K562 (cell line): ENCODE measurements around the gene COP1. TPM values are rescaled to one million over a fixed set of nuclear protein-coding genes. Genes with fewer than 3 reads are reported as not detected.

ENCODE experiments used
- BMI1 ChIP-seq: fragments of 150-350 bp; IDR thresholded peaks from 2 replicates; pipeline ENCODE4 v1.6.1; 2014; ENCODE audit warnings: low read length
- CREBBP ChIP-seq: IDR thresholded peaks from one replicate; pipeline ENCODE4 v1.6.1; 2012; ENCODE audit warnings: low read depth, mild to moderate bottlenecking, control low read depth, inconsistent platforms, low read length
- E2F3 ChIP-seq: fragments of 250-450 bp; sonication (Bioruptor Pico); IDR thresholded peaks from 2 replicates; pipeline ENCODE4 v1.4.0; 2020; ENCODE audit warnings: mild to moderate bottlenecking
- FOSL1 ChIP-seq: fragments of 200-800 bp; sonication (Bioruptor generic); conservative IDR thresholded peaks from 2 replicates; pipeline ENCODE4 v1.6.1; 2016; ENCODE audit warnings: missing genetic modification characterization, missing compliant biosample characterization
- GTF2A2 ChIP-seq: IDR thresholded peaks from 2 replicates; pipeline ENCODE4 v1.6.1; 2016; ENCODE audit warnings: mild to moderate bottlenecking, missing genetic modification characterization, missing compliant biosample characterization
- HBP1 ChIP-seq: fragments of 450-650 bp; formaldehyde crosslinking; IDR thresholded peaks from 2 replicates; pipeline ENCODE4 v1.4.0; 2022; ENCODE audit warnings: missing genetic modification characterization
- ILK ChIP-seq: fragments of 450-650 bp; IDR thresholded peaks from 2 replicates; pipeline ENCODE4 v1.6.1; 2016; ENCODE audit warnings: missing genetic modification characterization, low read depth, mild to moderate bottlenecking, missing compliant biosample characterization, moderate library complexity, borderline replicate concordance
- MAZ ChIP-seq, 2 experiments: fragments of 450-650 bp in 1 of 2; sonication (generic) in 1 of 2; formaldehyde crosslinking; IDR thresholded peaks in 1 of 2; conservative IDR thresholded peaks in 1 of 2; 2 replicates each; pipeline versions ENCODE4 v1.4.0 to v1.5.0; 2020; ENCODE audit warnings: mild to moderate bottlenecking in 1 of 2, missing genetic modification reagents in 1 of 2
- PTRF ChIP-seq: fragments of 450-650 bp; IDR thresholded peaks from 2 replicates; pipeline ENCODE4 v1.6.1; 2016; ENCODE audit warnings: mild to moderate bottlenecking, missing genetic modification characterization, missing compliant biosample characterization
- RUNX1 ChIP-seq: sonication (generic); IDR thresholded peaks from 2 replicates; pipeline ENCODE4 v1.6.1; 2016; ENCODE audit warnings: antibody characterized with exemption, low read depth
- SNIP1 ChIP-seq: fragments of 450-650 bp; IDR thresholded peaks from 2 replicates; pipeline ENCODE4 v1.7.1; 2017; ENCODE audit warnings: low read depth, mild to moderate bottlenecking
- SPI1 ChIP-seq: IDR thresholded peaks from 2 replicates; pipeline ENCODE4 v1.6.1; 2011; ENCODE audit warnings: low read depth, low read length, control low read depth, borderline replicate concordance
- THRB ChIP-seq: fragments of 450-650 bp; formaldehyde crosslinking; conservative IDR thresholded peaks from 2 replicates; pipeline ENCODE4 v1.4.0; 2022; ENCODE audit warnings: mild to moderate bottlenecking, missing genetic modification characterization
- ZKSCAN8 ChIP-seq: fragments of 200-800 bp; sonication (Bioruptor generic); IDR thresholded peaks from 2 replicates; pipeline ENCODE4 v1.6.1; 2016; ENCODE audit warnings: missing genetic modification characterization, missing compliant biosample characterization
- ZNF175 ChIP-seq: fragments of 200-800 bp; sonication (Bioruptor generic); IDR thresholded peaks from 2 replicates; pipeline ENCODE4 v1.6.1; 2016; ENCODE audit warnings: low read depth, mild to moderate bottlenecking, missing genetic modification characterization, missing compliant biosample characterization
- ZNF263 ChIP-seq: sonication (generic); formaldehyde crosslinking; IDR thresholded peaks from 2 replicates; pipeline ENCODE4 v1.8.0; 2022; ENCODE audit warnings: mild to moderate bottlenecking, missing genetic modification reagents, borderline replicate concordance
- ZNF395 ChIP-seq: fragments of 200-800 bp; sonication (Bioruptor generic); IDR thresholded peaks from 2 replicates; pipeline ENCODE4 v1.6.1; 2017; ENCODE audit warnings: missing genetic modification characterization, missing compliant biosample characterization
- ZNF444 ChIP-seq: fragments of 250-450 bp; sonication (Bioruptor Pico); IDR thresholded peaks from 2 replicates; pipeline ENCODE4 v1.4.0; 2020; ENCODE audit warnings: mild to moderate bottlenecking, moderate library complexity
- ZNF507 ChIP-seq: conservative IDR thresholded peaks from 2 replicates; pipeline ENCODE4 v1.6.1; 2017; ENCODE audit warnings: missing genetic modification characterization, missing compliant biosample characterization
- ZNF644 ChIP-seq: fragments of 200-800 bp; sonication (Bioruptor generic); IDR thresholded peaks from 2 replicates; pipeline ENCODE4 v1.6.1; 2016; ENCODE audit warnings: low read depth, missing genetic modification characterization, missing compliant biosample characterization
- ZNF707 ChIP-seq: fragments of 250-450 bp; sonication (Bioruptor Pico); conservative IDR thresholded peaks from 2 replicates; pipeline ENCODE4 v1.8.0; 2022; ENCODE audit warnings: inconsistent platforms, mild to moderate bottlenecking, moderate library complexity
- polyA plus RNA-seq, 8 experiments: library from polyadenylated mRNA; depleted of rRNA in 4 of 8; stranded (reverse) in 5 of 8; unstranded in 3 of 8; fragments of >200 nt; fragmentation: Nextera tagmentation in 2 of 8; fragmentation: Illumina TruSeq in 1 of 8; extraction: Ambion mirVana in 2 of 8; extraction: Trizol in 1 of 8; gene quantifications; 2 replicates each; pipeline versions ENCODE4 v1.2.1 to v1.2.3, GENCODE V29; 2011 to 2014; ENCODE audit warnings: inconsistent platforms in 1 of 8, missing spikeins in 1 of 8
- total RNA-seq, 7 experiments: library from RNA; depleted of rRNA in 6 of 7; stranded (reverse); fragments of >200 nt in 6 of 7; fragmentation: Illumina TruSeq in 2 of 7; extraction: Trizol in 2 of 7; gene quantifications; 2 replicates each; pipeline versions ENCODE4 v1.2.1 to v1.2.3, GENCODE V29; 2011 to 2021; ENCODE audit warnings: low replicate concordance in 1 of 7

Gene COP1
- total and polyA plus RNA-seq, 9 of the 15 experiments (the other 6 are each of a cell fraction or from before 2014, with no cell fraction given), result 25.8 to 77.7 (median 58.6) TPM

- 0 out of 2 replicates have a peak, but pooled peaks have one; percentile 50 for TF ChIP-seq ZNF175 (CRISPR knock-in tag)
- 0 out of 2 replicates have a peak, but pooled peaks have one; percentile 40 for TF ChIP-seq PTRF
- peak; percentile 58; the same call in 1 of the 2 replicates for TF ChIP-seq E2F3 (CRISPR knock-in tag)
- TF ChIP-seq THRB (CRISPR knock-in tag), result 0 out of 2 replicates have a peak, but pooled peaks have one; percentile 28
- peak; percentile 79 for TF ChIP-seq ILK (tag)
- 0 out of 2 replicates have a peak, but pooled peaks have one; percentile 43 for TF ChIP-seq ZNF444 (CRISPR knock-in tag)
- no peak for TF ChIP-seq ZNF707 (CRISPR knock-in tag)
- 0 out of 2 replicates have a peak, but pooled peaks have one; percentile 54 for TF ChIP-seq ZKSCAN8 (CRISPR knock-in tag)
- TF ChIP-seq FOSL1 (tag), result 0 out of 2 replicates have a peak, but pooled peaks have one; percentile 18
- TF ChIP-seq ZNF507 (tag), result 0 out of 2 replicates have a peak, but pooled peaks have one; percentile 25
- TF ChIP-seq HBP1 (CRISPR knock-in tag), result 0 out of 2 replicates have a peak, but pooled peaks have one; percentile 46
- TF ChIP-seq BMI1, result no peak
- TF ChIP-seq MAZ (CRISPR knock-in tag; conservative IDR thresholded peaks at IDR 0.05 in 1 of 2, IDR thresholded peaks at IDR 0.05 in 1 of 2), result peak in 1 of 2 experiments; percentile 31; a peak in 1 of 4 replicates
- TF ChIP-seq SNIP1, result no peak
- no peak for TF ChIP-seq SPI1
- TF ChIP-seq ZNF395 (CRISPR knock-in tag), result peak; percentile 64; the same call in 1 of the 2 replicates
- TF ChIP-seq GTF2A2 (tag), result 0 out of 2 replicates have a peak, but pooled peaks have one; percentile 21
- TF ChIP-seq ZNF644 (tag), result 0 out of 2 replicates have a peak, but pooled peaks have one; percentile 43
- TF ChIP-seq ZNF263, result no peak
- no peak for TF ChIP-seq RUNX1
- no peak for TF ChIP-seq CREBBP
Measured at GRCh38 chr1:176220100-176220689, 13.1 kb upstream of the COP1 start (continued).
